ENCODE results near the gene EPB41L2.

GRCh38 chr6:130943738-130944137, 119.3 kb downstream of the EPB41L2 start:
- TF ChIP-seq POLR2A (IDR thresholded peaks at IDR 0.05) (no peak), CTCF (IDR thresholded peaks at IDR 0.05) (no peak), EP300 (IDR thresholded peaks at IDR 0.05) (no peak)
